AG04449 (cell line): ENCODE results near the gene FABP6.

Source experiments
- CTCF ChIA-PET: fragments of 350-600 bp; formaldehyde crosslinking; extraction: SDS; loops from one replicate; lab custom pipeline; 2021; ENCODE audit warnings: antibody characterized with exemption; lab: Yijun Ruan, JAX
- POLR2A ChIA-PET: fragments of 400-600, 350-600 bp; formaldehyde crosslinking; extraction: SDS; loops from one replicate; lab custom pipeline; 2020; ENCODE audit warnings: antibody characterized with exemption, inconsistent platforms; lab: Yijun Ruan, JAX
- DNase-seq: peaks from one replicate; pipeline ENCODE4 v3.0.0-alpha.2; 2010; ENCODE audit warnings: low read depth, low spot score
- H3K4me3 ChIP-seq: 2 replicates; pipeline ENCODE4 v1.5.1; 2011; ENCODE audit warnings: low read depth, mild to moderate bottlenecking, control low read depth, low read length
- CTCF ChIP-seq: IDR thresholded peaks from one replicate; pipeline ENCODE4 v1.5.1; 2011; ENCODE audit warnings: mild to moderate bottlenecking, moderate library complexity, low read length, control low read depth, inconsistent platforms; ENCODE audit not compliant: insufficient read depth; ENCODE audit errors: missing control alignments

Gene FABP6

GRCh38 chr5:160260881-160261815, 31.8 kb downstream of the FABP6 start:
- H3K4me3 ChIP-seq: no peak overlapping the region
- peak; percentile 47 for DNase-seq
- CTCF ChIA-PET: no interaction called here
- POLR2A ChIA-PET: no interaction called here
- TF ChIP-seq CTCF: no peak

- ChIA-PET CTCF (no interaction called here), POLR2A (no interaction called here)
- DNase-seq: no peak
- H3K4me3 ChIP-seq: no peak overlapping the region
- TF ChIP-seq CTCF: no peak
Measured at GRCh38 chr5:160262151-160263074, 33.1 kb downstream of the FABP6 start.

- POLR2A ChIA-PET: no interaction called here
- CTCF ChIA-PET: no interaction called here
- DNase-seq: no peak
- no peak for TF ChIP-seq CTCF
- H3K4me3 ChIP-seq: no peak overlapping the region
Measured at GRCh38 chr5:160263326-160263855, 34.1 kb downstream of the FABP6 start.

- DNase-seq: no peak
- no peak for TF ChIP-seq CTCF
- POLR2A ChIA-PET: no interaction called here
- CTCF ChIA-PET: interaction anchor here (1.0 to 1.3 kb wide), 4 partner anchors 9 to 47 kb away, joined by 3 read pairs; partner anchors contain the start of gene CCNJL
- no peak overlapping the region for H3K4me3 ChIP-seq
Measured at GRCh38 chr5:160266044-160266443, 36.7 kb downstream of the FABP6 start.

GRCh38 chr5:160266752-160267345, 37.5 kb downstream of the FABP6 start:
- CTCF ChIA-PET: interaction anchor here (0.7 to 1.3 kb wide), 4 partner anchors 10 to 245 kb away, joined by 3 read pairs; partner anchors contain the start of gene CCNJL

More at GRCh38 chr5:160266752-160267345, 37.5 kb downstream of the FABP6 start:
- DNase-seq: no peak
- H3K4me3 ChIP-seq: no peak overlapping the region
- POLR2A ChIA-PET: no interaction called here
- TF ChIP-seq CTCF: no peak
